ENCODE results near the gene TENM4. TPM values are rescaled to one million over a fixed set of nuclear protein-coding genes. Genes with fewer than 3 reads are reported as not detected.

TENM4 gene
- total RNA-seq, 1 donor from 2014 or later: 50.7 TPM

- TF ChIP-seq CTCF (IDR thresholded peaks at IDR 0.05; ENCODE audit: partially characterized antibody, unreplicated experiment): no peak
- H3K27me3 Mint-ChIP-seq (ENCODE audit: unreplicated experiment): no peaks in the 10 kb centered on the region
- no peak for DNase-seq
- H3K27ac Mint-ChIP-seq (ENCODE audit: unreplicated experiment): no peak overlapping the region
- H3K36me3 Mint-ChIP-seq (ENCODE audit: unreplicated experiment): no peaks in the 10 kb centered on the region
- H3K9me3 Mint-ChIP-seq (ENCODE audit: unreplicated experiment): peaks cover under 1% of the 10 kb centered on the region
- H3K4me1 Mint-ChIP-seq (ENCODE audit: low read depth, unreplicated experiment): peaks cover 3% of the 10 kb centered on the region
- no peak overlapping the region for H3K4me3 Mint-ChIP-seq (ENCODE audit: unreplicated experiment)
These were observed 634.4 kb downstream of the TENM4 start for GRCh38 chr11:78806214-78807004.

GRCh38 chr11:78804991-78805390, 635.8 kb downstream of the TENM4 start:
- Mint-ChIP-seq H3K27ac (ENCODE audit: unreplicated experiment) (no peak overlapping the region), H3K36me3 (ENCODE audit: unreplicated experiment) (no peaks in the 10 kb centered on the region), H3K4me3 (ENCODE audit: unreplicated experiment) (no peak overlapping the region), H3K27me3 (ENCODE audit: unreplicated experiment) (no peaks in the 10 kb centered on the region), H3K9me3 (ENCODE audit: unreplicated experiment) (no peaks in the 10 kb centered on the region), H3K4me1 (ENCODE audit: low read depth, unreplicated experiment) (peaks cover 9% of the 10 kb centered on the region)
- DNase-seq: no peak
- TF ChIP-seq CTCF (IDR thresholded peaks at IDR 0.05; ENCODE audit: partially characterized antibody, unreplicated experiment): no peak

GRCh38 chr11:78803995-78804394, 636.8 kb downstream of the TENM4 start:
- no peak for TF ChIP-seq CTCF (IDR thresholded peaks at IDR 0.05; ENCODE audit: partially characterized antibody, unreplicated experiment)
- Mint-ChIP-seq H3K36me3 (ENCODE audit: unreplicated experiment) (no peaks in the 10 kb centered on the region), H3K27ac (ENCODE audit: unreplicated experiment) (no peak overlapping the region), H3K9me3 (ENCODE audit: unreplicated experiment) (peaks cover under 1% of the 10 kb centered on the region), H3K4me3 (ENCODE audit: unreplicated experiment) (no peak overlapping the region), H3K4me1 (ENCODE audit: low read depth, unreplicated experiment) (peaks cover 9% of the 10 kb centered on the region), H3K27me3 (ENCODE audit: unreplicated experiment) (no peaks in the 10 kb centered on the region)
- DNase-seq: no peak

GRCh38 chr11:78802058-78802761, 638.6 kb downstream of the TENM4 start:
- Mint-ChIP-seq H3K4me1 (ENCODE audit: low read depth, unreplicated experiment) (peaks cover 18% of the 10 kb centered on the region), H3K9me3 (ENCODE audit: unreplicated experiment) (peaks cover 2% of the 10 kb centered on the region), H3K27me3 (ENCODE audit: unreplicated experiment) (peaks cover 2% of the 10 kb centered on the region), H3K27ac (ENCODE audit: unreplicated experiment) (no peak overlapping the region), H3K36me3 (ENCODE audit: unreplicated experiment) (no peaks in the 10 kb centered on the region), H3K4me3 (ENCODE audit: unreplicated experiment) (no peak overlapping the region)
- DNase-seq: no peak
- no peak for TF ChIP-seq CTCF (IDR thresholded peaks at IDR 0.05; ENCODE audit: partially characterized antibody, unreplicated experiment)
